PFSK-1 (cell line): ENCODE results near the gene IL22RA2.

Source experiments
- POLR2AphosphoS5 ChIP-seq: IDR thresholded peaks from 2 replicates; pipeline ENCODE4 v1.6.1; 2012; ENCODE audit warnings: low read depth, mild to moderate bottlenecking, control low read depth, low read length, moderate library complexity
- SIN3A ChIP-seq: IDR thresholded peaks from 2 replicates; pipeline ENCODE4 v1.6.1; 2012; ENCODE audit warnings: mild to moderate bottlenecking, low read length, moderate library complexity, borderline replicate concordance; ENCODE audit not compliant: insufficient read depth

DNA sequence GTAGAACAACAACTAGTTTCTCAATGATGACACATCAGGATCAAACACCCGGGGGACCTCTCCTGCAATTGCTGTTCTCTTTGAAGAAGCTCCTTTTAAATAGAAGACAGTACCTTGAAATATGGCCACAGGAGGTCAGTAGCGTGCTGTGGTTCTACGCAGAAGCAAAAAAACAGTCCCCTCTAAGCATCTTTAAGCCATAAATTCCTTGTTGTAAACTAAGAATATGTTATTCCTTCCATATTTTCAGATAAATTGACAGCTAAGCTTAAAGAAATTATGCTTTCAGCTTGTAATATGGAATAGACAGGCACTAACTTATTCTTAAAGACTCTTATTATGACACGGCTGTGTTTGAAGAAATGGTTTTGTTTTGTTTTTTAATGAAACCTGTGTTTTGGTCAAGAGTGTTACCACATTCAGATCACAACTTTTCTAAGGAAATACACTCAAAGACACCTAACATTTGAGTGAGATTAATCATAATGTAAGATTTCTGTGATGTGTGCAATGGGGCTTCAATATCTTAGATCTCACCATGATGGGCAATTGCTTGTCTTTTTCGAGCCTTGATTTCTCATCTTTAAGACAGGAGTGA, 78.9 kb downstream of the IL22RA2 start:
- TF ChIP-seq SIN3A (no peak), POLR2AphosphoS5 (no peak)
